Upper lobe of left lung (tissue), 6 donors: ENCODE results near the gene TTC21B. TPM values are rescaled to one million over a fixed set of nuclear protein-coding genes. Genes with fewer than 3 reads are reported as not detected.

Experiments
- ATAC-seq, 2 donors: fragments of 200-7000 bp; cut with Tn5 transposase; one replicate each; pipeline ENCODE4 v1.9.1; 2022; ENCODE audit warnings: mild to moderate bottlenecking in 2 of 2, moderate library complexity in 2 of 2; ENCODE audit not compliant: low FRiP score in 2 of 2
- DNase-seq, 2 donors: peaks; one replicate each; pipeline ENCODE4 v3.0.0-alpha.2; 2019 to 2020
- H3K27ac ChIP-seq, 4 donors: fragments of 200-600 bp; sonication (generic); one replicate each; pipeline ENCODE4 v1.5.1; 2016 to 2019
- H3K27me3 ChIP-seq, 4 donors: fragments of 200-600 bp; sonication (generic); one replicate each; pipeline ENCODE4 v1.5.1; 2017 to 2019
- H3K36me3 ChIP-seq, 4 donors: fragments of 200-600 bp; sonication (generic); one replicate each; pipeline ENCODE4 v1.5.1; 2016 to 2019
- H3K4me1 ChIP-seq, 4 donors: fragments of 200-600 bp; sonication (generic); one replicate each; pipeline ENCODE4 v1.5.1; 2018 to 2019
- H3K4me3 ChIP-seq, 4 donors: fragments of 200-600 bp; sonication (generic); one replicate each; pipeline ENCODE4 v1.5.1; 2017 to 2019; ENCODE audit warnings: mild to moderate bottlenecking in 2 of 4, moderate library complexity in 1 of 4
- H3K9me3 ChIP-seq, 4 donors: fragments of 200-600 bp; sonication (generic); one replicate each; pipeline ENCODE4 v1.5.1; 2018 to 2019
- EP300 ChIP-seq, 4 donors: sonication (generic); formaldehyde crosslinking; IDR thresholded peaks; one replicate each; pipeline ENCODE4 v1.5.1; 2017; ENCODE audit warnings: antibody characterized with exemption in 4 of 4, control low read depth in 2 of 4
- POLR2A ChIP-seq, 4 donors: fragments of 450-650 bp; IDR thresholded peaks; one replicate each; pipeline ENCODE4 v1.5.1; 2016 to 2017; ENCODE audit warnings: antibody characterized with exemption in 4 of 4, mild to moderate bottlenecking in 2 of 4
- POLR2AphosphoS5 ChIP-seq, 2 donors: sonication (generic); formaldehyde crosslinking; IDR thresholded peaks; one replicate each; pipeline ENCODE4 v1.5.1; 2017; ENCODE audit warnings: antibody characterized with exemption in 2 of 2
- WGBS, 2 donors: methylation state at CpG; one replicate each; pipeline ENCODE4 v1.1.5; 2017 to 2018; 5-methylcytosine and 5-hydroxymethylcytosine counted together
- total RNA-seq, 6 donors: library from RNA; depleted of rRNA in 4 of 6; stranded (reverse); fragments of >200 nt in 4 of 6; gene quantifications; one replicate each; pipeline versions ENCODE4 v1.1.0 to v1.2.1, GENCODE V29; 2016 to 2021
- TF ChIP-seq, protein P1 (sequence below), 6 experiments: fragments of 450-650 bp in 4 of 6; fragments of 200-600 bp in 2 of 6; sonication (generic) in 2 of 6; IDR thresholded peaks; one replicate each; pipeline ENCODE4 v1.5.1; 2016 to 2019; ENCODE audit warnings: antibody characterized with exemption in 6 of 6
- donor health status: DM: no; HTN: no; CAD: no; lungs with moderate emphysema.
- donor health status: DM: no; HTN: yes; CAD: no; lungs with severe emphysema.

Gene TTC21B
- total RNA-seq, 6 donors from 2014 or later = 14.6 to 150 (median 36.5) TPM

GRCh38 chr2:165958313-165958960, 4.9 kb upstream of the TTC21B start:
- DNase-seq (no peak), ATAC-seq (no peak)
- Histone ChIP-seq H3K36me3 (no peaks in the 10 kb centered on the region), H3K9me3 (no peaks in the 10 kb centered on the region), H3K4me1 (peaks cover 6 to 10% (median 7%) of the 10 kb centered on the region in 4 donors), H3K27me3 (no peaks in the 10 kb centered on the region), H3K27ac (no peak overlapping the region), H3K4me3 (no peak overlapping the region)
- 92 to 95% methylated on average over 3 of the region's 3 CpGs for WGBS, 2 donors
- no peak for TF ChIP-seq EP300 (IDR thresholded peaks at IDR 0.05)
- no peak for TF ChIP-seq POLR2A (IDR thresholded peaks at IDR 0.05)
- no peak for TF ChIP-seq POLR2AphosphoS5 (IDR thresholded peaks at IDR 0.05)
- TF ChIP-seq, protein P1, sequence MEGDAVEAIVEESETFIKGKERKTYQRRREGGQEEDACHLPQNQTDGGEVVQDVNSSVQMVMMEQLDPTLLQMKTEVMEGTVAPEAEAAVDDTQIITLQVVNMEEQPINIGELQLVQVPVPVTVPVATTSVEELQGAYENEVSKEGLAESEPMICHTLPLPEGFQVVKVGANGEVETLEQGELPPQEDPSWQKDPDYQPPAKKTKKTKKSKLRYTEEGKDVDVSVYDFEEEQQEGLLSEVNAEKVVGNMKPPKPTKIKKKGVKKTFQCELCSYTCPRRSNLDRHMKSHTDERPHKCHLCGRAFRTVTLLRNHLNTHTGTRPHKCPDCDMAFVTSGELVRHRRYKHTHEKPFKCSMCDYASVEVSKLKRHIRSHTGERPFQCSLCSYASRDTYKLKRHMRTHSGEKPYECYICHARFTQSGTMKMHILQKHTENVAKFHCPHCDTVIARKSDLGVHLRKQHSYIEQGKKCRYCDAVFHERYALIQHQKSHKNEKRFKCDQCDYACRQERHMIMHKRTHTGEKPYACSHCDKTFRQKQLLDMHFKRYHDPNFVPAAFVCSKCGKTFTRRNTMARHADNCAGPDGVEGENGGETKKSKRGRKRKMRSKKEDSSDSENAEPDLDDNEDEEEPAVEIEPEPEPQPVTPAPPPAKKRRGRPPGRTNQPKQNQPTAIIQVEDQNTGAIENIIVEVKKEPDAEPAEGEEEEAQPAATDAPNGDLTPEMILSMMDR (IDR thresholded peaks at IDR 0.05) = no peak

DNA sequence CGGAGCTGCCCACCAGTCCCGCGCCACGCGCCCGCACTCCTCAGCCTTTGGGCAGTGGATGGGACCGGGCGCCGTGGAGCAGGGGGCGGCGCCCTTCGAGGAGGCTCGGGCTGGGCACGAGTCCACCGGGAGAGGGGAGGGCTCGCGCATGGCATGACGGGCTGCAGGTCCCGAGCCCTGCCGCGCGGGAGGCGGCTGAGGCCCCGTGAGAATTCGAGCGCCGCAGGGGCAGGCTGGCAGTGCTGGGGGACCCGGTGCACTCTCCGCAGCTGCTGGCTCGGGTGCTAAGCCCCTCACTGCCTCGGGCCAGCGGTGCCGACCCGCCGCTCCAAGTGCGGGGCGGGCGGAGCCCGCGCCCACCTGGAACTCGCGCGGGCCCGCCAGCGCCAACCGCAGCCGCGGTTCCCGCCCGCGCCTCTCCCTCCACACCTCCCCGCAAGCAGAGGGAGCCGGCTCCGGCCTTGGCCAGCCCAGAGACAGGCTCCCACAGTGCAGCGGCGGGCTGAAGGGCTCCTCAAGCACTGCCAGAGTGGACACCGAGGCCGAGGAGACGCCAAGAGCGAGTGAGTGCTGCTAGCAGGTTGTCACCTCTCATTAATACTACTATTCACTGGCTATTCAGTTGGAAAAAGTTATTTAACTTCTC, 3.6 kb upstream of the TTC21B start:
- TF ChIP-seq, protein P1 (IDR thresholded peaks at IDR 0.05) = no peak
- TF ChIP-seq POLR2AphosphoS5 (IDR thresholded peaks at IDR 0.05) = no peak
- H3K4me3 ChIP-seq = no peak overlapping the region
- H3K9me3 ChIP-seq = no peaks in the 10 kb centered on the region
- H3K27me3 ChIP-seq = no peaks in the 10 kb centered on the region
- no peak overlapping the region for H3K27ac ChIP-seq
- no peak for ATAC-seq
- peak in 1 of 2 donors; percentile 82 for DNase-seq
- WGBS, 2 donors = 78 to 97% methylated on average over 25 to 55 of the region's 60 CpGs
- peaks cover 12 to 17% (median 16%) of the 10 kb centered on the region in 4 donors for H3K4me1 ChIP-seq
- no peaks in the 10 kb centered on the region for H3K36me3 ChIP-seq

DNA sequence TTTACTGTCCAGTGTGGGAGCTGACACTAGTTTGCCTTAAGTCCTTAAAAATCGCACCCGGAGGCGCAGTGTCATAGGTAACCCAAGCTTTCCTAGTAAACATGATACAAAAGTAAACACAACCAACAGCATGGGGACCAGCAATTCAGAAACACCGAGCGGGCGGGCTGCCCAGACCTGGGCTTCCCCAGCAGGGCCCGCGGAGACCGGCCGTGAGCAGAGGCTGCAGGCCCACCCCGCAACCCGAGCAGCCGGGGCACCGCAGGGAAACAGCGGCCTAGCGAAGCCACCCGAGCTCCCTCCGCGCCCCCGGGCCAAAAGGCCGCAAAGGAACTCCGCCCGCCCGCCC, 296 bp downstream of the TTC21B start:
- 0 to 1% methylated on average over 11 to 15 of the region's 24 CpGs for WGBS, 2 donors
- Histone ChIP-seq H3K36me3 (peaks cover 0 to 8% (median 0%) of the 10 kb centered on the region in 4 donors), H3K9me3 (no peaks in the 10 kb centered on the region), H3K4me3 (peak overlapping the region; percentile 73 to 85 (median 78)), H3K4me1 (peaks cover 21 to 32% (median 28%) of the 10 kb centered on the region in 4 donors), H3K27ac (peak overlapping the region; percentile 86 to 91 (median 90)), H3K27me3 (no peaks in the 10 kb centered on the region)
- peak; percentile 70 to 77 for ATAC-seq
- DNase-seq = no peak
- TF ChIP-seq POLR2AphosphoS5 (IDR thresholded peaks at IDR 0.05) (no peak), POLR2A (IDR thresholded peaks at IDR 0.05) (no peak), EP300 (IDR thresholded peaks at IDR 0.05) (no peak)
- TF ChIP-seq, protein P1 (IDR thresholded peaks at IDR 0.05) = no peak

DNA sequence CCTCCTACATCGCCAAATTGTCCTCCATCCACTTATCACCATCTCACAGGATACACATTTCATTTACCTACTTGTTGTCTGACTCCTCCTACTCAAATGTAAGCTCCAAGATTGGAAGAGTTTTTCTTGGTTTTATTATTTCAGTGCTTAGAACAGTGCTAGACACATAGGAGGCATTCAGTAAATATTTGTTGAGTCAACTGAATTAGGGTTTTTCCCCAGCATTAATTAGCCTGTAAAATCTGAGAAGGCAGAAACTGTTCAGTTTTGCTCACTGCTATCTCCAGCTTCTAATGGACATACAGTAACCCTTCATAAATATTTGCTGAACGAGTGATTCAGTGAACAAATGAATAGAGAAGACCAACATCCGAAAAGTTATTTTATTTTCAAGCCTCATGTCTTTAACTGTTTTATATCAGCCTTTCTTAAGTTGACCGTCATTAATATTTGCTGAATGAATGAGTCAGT, 800 bp downstream of the TTC21B start:
- Histone ChIP-seq H3K27ac (peak overlapping the region; percentile 86 to 91 (median 90)), H3K36me3 (peaks cover 0 to 13% (median 0%) of the 10 kb centered on the region in 4 donors), H3K4me1 (peaks cover 21 to 32% (median 28%) of the 10 kb centered on the region in 4 donors), H3K4me3 (peak overlapping the region; percentile 73 to 85 (median 78)), H3K27me3 (no peaks in the 10 kb centered on the region), H3K9me3 (no peaks in the 10 kb centered on the region)
- ATAC-seq = no peak
- DNase-seq = no peak
- TF ChIP-seq POLR2A (IDR thresholded peaks at IDR 0.05) (no peak), POLR2AphosphoS5 (IDR thresholded peaks at IDR 0.05) (no peak)
- WGBS, 2 donors = 8 to 17% methylated on average over 4 of the region's 4 CpGs

DNA sequence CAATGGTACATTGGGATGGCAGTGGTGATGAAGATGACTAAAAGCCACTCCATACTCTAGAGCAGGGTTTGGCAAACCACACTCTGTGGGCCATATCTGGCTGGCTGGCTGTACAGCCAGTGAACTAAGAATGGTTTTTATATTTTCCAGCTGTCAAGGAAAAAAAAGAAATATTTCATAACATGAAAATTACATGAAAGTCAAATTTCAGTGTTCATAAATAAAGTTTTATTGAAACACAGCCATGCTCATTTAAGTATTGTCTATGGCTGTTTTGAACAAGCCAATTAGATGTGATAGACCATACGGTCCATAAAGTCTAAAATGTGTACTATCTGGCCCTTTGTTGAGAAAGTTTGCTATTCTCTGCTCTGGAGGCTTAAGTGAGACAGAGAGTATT, 1.5 kb downstream of the TTC21B start:
- TF ChIP-seq POLR2A (IDR thresholded peaks at IDR 0.05) = no peak
- TF ChIP-seq, protein P1 (IDR thresholded peaks at IDR 0.05) = no peak
- TF ChIP-seq POLR2AphosphoS5 (IDR thresholded peaks at IDR 0.05) = no peak
- TF ChIP-seq EP300 (IDR thresholded peaks at IDR 0.05) = no peak

More for the DNA sequence above, 1.5 kb downstream of the TTC21B start:
- no peak for DNase-seq
- no peak for ATAC-seq
- 0% methylated on average over 1 of the region's 1 CpG for WGBS, 2 donors
- no peaks in the 10 kb centered on the region for H3K9me3 ChIP-seq
- no peaks in the 10 kb centered on the region for H3K27me3 ChIP-seq
- no peak overlapping the region for H3K27ac ChIP-seq
- peak overlapping the region in 1 of 4 donors; percentile 78 for H3K4me3 ChIP-seq
- peaks cover 0 to 19% (median 0%) of the 10 kb centered on the region in 4 donors for H3K36me3 ChIP-seq
- H3K4me1 ChIP-seq = peaks cover 21 to 32% (median 28%) of the 10 kb centered on the region in 4 donors
